Measurements from ENCODE around the gene FLRT1.

The FLRT1 gene

GRCh38 chr11:64078284-64078683 is 42.6 kb downstream of the FLRT1 start:
- H3K27ac ChIP-seq (ENCODE audit: low read length), result no peak overlapping the region

DNA sequence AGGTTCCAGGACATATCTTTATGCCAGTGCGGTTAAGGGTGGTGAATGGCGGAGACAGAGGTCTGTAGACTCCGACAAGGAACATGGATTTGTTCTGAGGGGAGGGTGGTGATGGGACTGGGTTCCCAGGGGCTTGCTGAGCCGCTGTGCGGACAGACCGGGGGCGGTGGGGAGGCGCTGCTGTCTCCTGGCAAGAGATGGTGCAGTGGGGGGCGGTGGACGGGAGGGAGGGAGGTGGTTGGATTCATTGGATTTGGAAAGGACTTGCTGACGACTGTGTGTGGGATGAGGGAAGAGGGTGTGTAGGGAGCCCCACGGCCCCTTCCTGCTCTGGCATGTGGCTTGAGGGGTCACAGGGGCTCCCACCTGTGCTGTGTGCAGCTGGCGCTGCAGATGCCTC is 43.2 kb downstream of the FLRT1 start:
- Histone ChIP-seq H3K9me2 (replicated peaks; ENCODE audit: insufficient read depth, low read length) (no peaks in the 10 kb centered on the region), H2AFZ (ENCODE audit: low read length) (no peak overlapping the region), H3K9me3 (replicated peaks; ENCODE audit: insufficient read depth, low read length) (no peaks in the 10 kb centered on the region), H3K27ac (ENCODE audit: low read length) (no peak overlapping the region), H3K9ac (ENCODE audit: low read length) (no peak overlapping the region), H3K79me2 (ENCODE audit: low read length) (no peaks in the 10 kb centered on the region), H3F3A (ENCODE audit: insufficient read depth, low read length) (no peaks in the 10 kb centered on the region), H4K20me1 (ENCODE audit: insufficient read depth, low read length) (no peaks in the 10 kb centered on the region), H3K4me2 (ENCODE audit: low read depth, low read length) (no peak overlapping the region), H3K36me3 (replicated peaks; ENCODE audit: insufficient read depth, low read length) (no peaks in the 10 kb centered on the region), H3K4me3 (ENCODE audit: low read length) (no peak overlapping the region), H3K4me1 (ENCODE audit: low read length) (no peaks in the 10 kb centered on the region), H3K27me3 (replicated peaks; ENCODE audit: insufficient read depth, low read length) (no peaks in the 10 kb centered on the region)
- no peak for TF ChIP-seq EZH2phosphoT487 (IDR thresholded peaks at IDR 0.05; ENCODE audit: low read length)
- TF ChIP-seq, protein P1, sequence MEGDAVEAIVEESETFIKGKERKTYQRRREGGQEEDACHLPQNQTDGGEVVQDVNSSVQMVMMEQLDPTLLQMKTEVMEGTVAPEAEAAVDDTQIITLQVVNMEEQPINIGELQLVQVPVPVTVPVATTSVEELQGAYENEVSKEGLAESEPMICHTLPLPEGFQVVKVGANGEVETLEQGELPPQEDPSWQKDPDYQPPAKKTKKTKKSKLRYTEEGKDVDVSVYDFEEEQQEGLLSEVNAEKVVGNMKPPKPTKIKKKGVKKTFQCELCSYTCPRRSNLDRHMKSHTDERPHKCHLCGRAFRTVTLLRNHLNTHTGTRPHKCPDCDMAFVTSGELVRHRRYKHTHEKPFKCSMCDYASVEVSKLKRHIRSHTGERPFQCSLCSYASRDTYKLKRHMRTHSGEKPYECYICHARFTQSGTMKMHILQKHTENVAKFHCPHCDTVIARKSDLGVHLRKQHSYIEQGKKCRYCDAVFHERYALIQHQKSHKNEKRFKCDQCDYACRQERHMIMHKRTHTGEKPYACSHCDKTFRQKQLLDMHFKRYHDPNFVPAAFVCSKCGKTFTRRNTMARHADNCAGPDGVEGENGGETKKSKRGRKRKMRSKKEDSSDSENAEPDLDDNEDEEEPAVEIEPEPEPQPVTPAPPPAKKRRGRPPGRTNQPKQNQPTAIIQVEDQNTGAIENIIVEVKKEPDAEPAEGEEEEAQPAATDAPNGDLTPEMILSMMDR (IDR thresholded peaks at IDR 0.05; ENCODE audit: low read length), result no peak
- TF ChIP-seq EZH2 (optimal IDR thresholded peaks at IDR 0.05; ENCODE audit: low read depth, low read length), result no peak
- no peak for DNase-seq

More at GRCh38 chr11:64078284-64078683, 42.6 kb downstream of the FLRT1 start:
- no peak for DNase-seq
- H3F3A ChIP-seq (ENCODE audit: insufficient read depth, low read length), result no peaks in the 10 kb centered on the region
- H3K9me3 ChIP-seq (replicated peaks; ENCODE audit: insufficient read depth, low read length), result no peaks in the 10 kb centered on the region
- TF ChIP-seq EZH2 (optimal IDR thresholded peaks at IDR 0.05; ENCODE audit: low read depth, low read length) (no peak), EZH2phosphoT487 (IDR thresholded peaks at IDR 0.05; ENCODE audit: low read length) (no peak)
- TF ChIP-seq, protein P1 (IDR thresholded peaks at IDR 0.05; ENCODE audit: low read length), result no peak
- H3K36me3 ChIP-seq (replicated peaks; ENCODE audit: insufficient read depth, low read length), result no peaks in the 10 kb centered on the region
- no peaks in the 10 kb centered on the region for H3K79me2 ChIP-seq (ENCODE audit: low read length)
- no peak overlapping the region for H3K4me2 ChIP-seq (ENCODE audit: low read depth, low read length)
- H4K20me1 ChIP-seq (ENCODE audit: insufficient read depth, low read length), result no peaks in the 10 kb centered on the region
- H3K4me3 ChIP-seq (ENCODE audit: low read length), result no peak overlapping the region
- H3K9ac ChIP-seq (ENCODE audit: low read length), result no peak overlapping the region
- no peaks in the 10 kb centered on the region for H3K27me3 ChIP-seq (replicated peaks; ENCODE audit: insufficient read depth, low read length)
- no peaks in the 10 kb centered on the region for H3K4me1 ChIP-seq (ENCODE audit: low read length)
- H2AFZ ChIP-seq (ENCODE audit: low read length), result no peak overlapping the region
- no peaks in the 10 kb centered on the region for H3K9me2 ChIP-seq (replicated peaks; ENCODE audit: insufficient read depth, low read length)

DNA sequence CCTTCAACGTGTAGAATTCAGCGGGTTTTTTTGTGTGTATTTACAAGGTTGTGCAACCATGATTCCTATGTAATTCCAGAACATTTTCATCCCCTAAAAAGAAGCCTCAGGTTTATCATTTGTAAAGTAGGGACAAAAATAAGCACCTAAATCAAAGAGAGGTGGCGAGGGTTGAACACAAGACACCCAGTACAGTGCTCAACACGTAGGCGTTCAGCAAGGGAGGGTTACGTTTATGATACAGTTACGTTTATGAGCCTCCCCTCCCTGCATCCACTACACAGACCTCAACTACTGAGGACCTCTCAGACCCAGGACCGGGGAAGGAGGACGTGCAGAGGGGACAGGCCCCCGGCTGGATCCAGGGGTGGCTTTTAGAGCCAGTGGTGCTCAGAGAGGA is 44.7 kb downstream of the FLRT1 start:
- H3K79me2 ChIP-seq (ENCODE audit: low read length), result no peaks in the 10 kb centered on the region
- H3K4me3 ChIP-seq (ENCODE audit: low read length), result no peak overlapping the region
- H3K9me3 ChIP-seq (replicated peaks; ENCODE audit: insufficient read depth, low read length), result no peaks in the 10 kb centered on the region
- DNase-seq, result no peak
- H3K27me3 ChIP-seq (replicated peaks; ENCODE audit: insufficient read depth, low read length), result no peaks in the 10 kb centered on the region
- no peak overlapping the region for H3K9ac ChIP-seq (ENCODE audit: low read length)
- no peaks in the 10 kb centered on the region for H4K20me1 ChIP-seq (ENCODE audit: insufficient read depth, low read length)
- no peaks in the 10 kb centered on the region for H3K4me1 ChIP-seq (ENCODE audit: low read length)
- no peak overlapping the region for H3K27ac ChIP-seq (ENCODE audit: low read length)
- no peak for TF ChIP-seq EZH2 (optimal IDR thresholded peaks at IDR 0.05; ENCODE audit: low read depth, low read length)
- no peak for TF ChIP-seq EZH2phosphoT487 (IDR thresholded peaks at IDR 0.05; ENCODE audit: low read length)
- TF ChIP-seq, protein P1 (IDR thresholded peaks at IDR 0.05; ENCODE audit: low read length), result no peak
- no peak overlapping the region for H3K4me2 ChIP-seq (ENCODE audit: low read depth, low read length)
- H3F3A ChIP-seq (ENCODE audit: insufficient read depth, low read length), result no peaks in the 10 kb centered on the region
- H2AFZ ChIP-seq (ENCODE audit: low read length), result no peak overlapping the region
- no peaks in the 10 kb centered on the region for H3K36me3 ChIP-seq (replicated peaks; ENCODE audit: insufficient read depth, low read length)
- H3K9me2 ChIP-seq (replicated peaks; ENCODE audit: insufficient read depth, low read length), result no peaks in the 10 kb centered on the region
